GM23338 (cell line): ENCODE results near the gene CSRNP3. TPM values are rescaled to one million over a fixed set of nuclear protein-coding genes. Genes with fewer than 3 reads are reported as not detected.

ENCODE experiments used
- ATAC-seq: fragments of 200-7000 bp; cut with Tn5 transposase; 3 replicates; pipeline ENCODE4 v1.9.1; 2020
- DNase-seq: peaks from one replicate; pipeline ENCODE4 v3.0.0-alpha.2; 2015; ENCODE audit warnings: low spot score
- H2AFZ ChIP-seq: fragments of 200-600 bp; sonication (generic); 2 replicates; pipeline ENCODE4 v1.8.0; 2016; ENCODE audit warnings: antibody characterized with exemption, mild to moderate bottlenecking, moderate library complexity
- H3F3A ChIP-seq: fragments of 200-600 bp; sonication (generic); replicated peaks from 2 replicates; pipeline ENCODE4 v1.8.0; 2017; ENCODE audit warnings: antibody characterized with exemption, mixed run types, low read depth
- H3K27ac ChIP-seq: fragments of 200-600 bp; sonication (generic); 2 replicates; pipeline ENCODE4 v1.6.1; 2016; ENCODE audit warnings: low read depth
- H3K27me3 ChIP-seq: fragments of 200-600 bp; sonication (generic); 2 replicates; pipeline ENCODE4 v1.8.0; 2016; ENCODE audit warnings: mild to moderate bottlenecking, mixed run types, moderate library complexity; ENCODE audit not compliant: insufficient read depth
- H3K36me3 ChIP-seq: fragments of 200-600 bp; sonication (generic); 2 replicates; pipeline ENCODE4 v1.8.0; 2016; ENCODE audit warnings: mild to moderate bottlenecking; ENCODE audit not compliant: insufficient read depth
- H3K4me1 ChIP-seq: fragments of 200-600 bp; sonication (generic); 2 replicates; pipeline ENCODE4 v1.8.0; 2016; ENCODE audit warnings: mild to moderate bottlenecking, moderate library complexity; ENCODE audit not compliant: insufficient read depth
- H3K4me2 ChIP-seq: fragments of 200-600 bp; sonication (generic); 2 replicates; pipeline ENCODE4 v1.7.1; 2017; ENCODE audit warnings: mixed run types
- H3K4me3 ChIP-seq: fragments of 200-600 bp; sonication (generic); 2 replicates; pipeline ENCODE4 v1.6.1; 2016; ENCODE audit warnings: mixed run types
- H3K79me2 ChIP-seq: fragments of 200-600 bp; sonication (generic); replicated peaks from 2 replicates; pipeline ENCODE4 v1.8.0; 2017; ENCODE audit warnings: mild to moderate bottlenecking; ENCODE audit not compliant: insufficient read depth
- H3K9me2 ChIP-seq: fragments of 200-600 bp; sonication (generic); 2 replicates; pipeline ENCODE4 v1.8.0; 2017; ENCODE audit not compliant: insufficient read depth
- H4K20me1 ChIP-seq: fragments of 200-600 bp; sonication (generic); replicated peaks from 2 replicates; pipeline ENCODE4 v1.8.0; 2017; ENCODE audit warnings: mild to moderate bottlenecking; ENCODE audit not compliant: insufficient read depth
- H3K27ac Mint-ChIP-seq: 2 replicates; pipeline ENCODE4 v1.8.0; 2020; ENCODE audit warnings: inconsistent platforms, mild to moderate bottlenecking, moderate library complexity, mixed read lengths
- H3K27me3 Mint-ChIP-seq: 3 replicates; pipeline ENCODE4 v1.8.0; 2022; ENCODE audit warnings: low read depth, mild to moderate bottlenecking, moderate library complexity, mixed read lengths, inconsistent platforms; ENCODE audit not compliant: insufficient read depth, poor library complexity
- H3K36me3 Mint-ChIP-seq: 3 replicates; pipeline ENCODE4 v1.8.0; 2021; ENCODE audit warnings: low read depth, mild to moderate bottlenecking, inconsistent platforms, moderate library complexity, mixed read lengths
- H3K4me1 Mint-ChIP-seq: 3 replicates; pipeline ENCODE4 v1.8.0; 2020; ENCODE audit warnings: mild to moderate bottlenecking, inconsistent platforms, mixed read lengths
- H3K4me3 Mint-ChIP-seq: 3 replicates; pipeline ENCODE4 v1.8.0; 2021; ENCODE audit warnings: moderate library complexity, mild to moderate bottlenecking, inconsistent platforms, mixed read lengths
- H3K9me3 Mint-ChIP-seq: 3 replicates; pipeline ENCODE4 v1.8.0; 2020; ENCODE audit warnings: moderate library complexity, mild to moderate bottlenecking, inconsistent platforms, mixed read lengths
- CREB1 ChIP-seq: fragments of 250-450 bp; sonication (Bioruptor Pico); IDR thresholded peaks from 2 replicates; pipeline ENCODE4 v1.5.0; 2020; ENCODE audit warnings: low read depth, mild to moderate bottlenecking, moderate library complexity
- EZH2 ChIP-seq: fragments of 200-600 bp; sonication (generic); IDR thresholded peaks from one replicate; pipeline ENCODE4 v1.8.0; 2017; ENCODE audit warnings: antibody characterized with exemption, mild to moderate bottlenecking, low read depth; ENCODE audit not compliant: unreplicated experiment
- EZH2phosphoT487 ChIP-seq: fragments of 200-600 bp; sonication (generic); IDR thresholded peaks from one replicate; pipeline ENCODE4 v1.8.1; 2018; ENCODE audit warnings: antibody characterized with exemption; ENCODE audit not compliant: unreplicated experiment
- JUNB ChIP-seq: IDR thresholded peaks from one replicate; pipeline ENCODE4 v1.6.1; 2016; ENCODE audit warnings: antibody characterized with exemption; ENCODE audit not compliant: unreplicated experiment
- POLR2AphosphoS5 ChIP-seq: IDR thresholded peaks from 2 replicates; pipeline ENCODE4 v1.6.1; 2016; ENCODE audit warnings: antibody characterized with exemption, low read depth
- REST ChIP-seq: IDR thresholded peaks from one replicate; pipeline ENCODE4 v1.6.1; 2018; ENCODE audit warnings: antibody characterized with exemption; ENCODE audit not compliant: unreplicated experiment
- STAT1 ChIP-seq: IDR thresholded peaks from one replicate; pipeline ENCODE4 v1.6.1; 2016; ENCODE audit warnings: antibody characterized with exemption; ENCODE audit not compliant: unreplicated experiment
- ZNF114 ChIP-seq: fragments of 250-450 bp; sonication (Bioruptor Pico); IDR thresholded peaks from 2 replicates; pipeline ENCODE4 v1.5.0; 2020; ENCODE audit warnings: mild to moderate bottlenecking, moderate library complexity
- ZNF331 ChIP-seq: fragments of 250-450 bp; sonication (Bioruptor Pico); IDR thresholded peaks from 2 replicates; pipeline ENCODE4 v1.5.0; 2020; ENCODE audit warnings: low read depth, mild to moderate bottlenecking, moderate library complexity
- polyA plus RNA-seq: library from polyadenylated mRNA; unstranded; fragments of >200 nt; fragmentation: Nextera tagmentation; extraction: Ambion mirVana; gene quantifications from 2 replicates; pipeline ENCODE4 v1.2.1, GENCODE V29; 2016
- total RNA-seq: library from RNA; depleted of rRNA; stranded (reverse); fragments of >200 nt; shearing (Covaris generic); gene quantifications from 2 replicates; pipeline ENCODE4 v1.2.3, GENCODE V29; 2014
- TF ChIP-seq, protein P1 (sequence below): IDR thresholded peaks from 2 replicates; pipeline ENCODE4 v1.6.1; 2016; ENCODE audit warnings: antibody characterized with exemption

The CSRNP3 gene
- total and polyA plus RNA-seq, 2 experiments from 2014 or later = 3.8 to 6.8 TPM

DNA sequence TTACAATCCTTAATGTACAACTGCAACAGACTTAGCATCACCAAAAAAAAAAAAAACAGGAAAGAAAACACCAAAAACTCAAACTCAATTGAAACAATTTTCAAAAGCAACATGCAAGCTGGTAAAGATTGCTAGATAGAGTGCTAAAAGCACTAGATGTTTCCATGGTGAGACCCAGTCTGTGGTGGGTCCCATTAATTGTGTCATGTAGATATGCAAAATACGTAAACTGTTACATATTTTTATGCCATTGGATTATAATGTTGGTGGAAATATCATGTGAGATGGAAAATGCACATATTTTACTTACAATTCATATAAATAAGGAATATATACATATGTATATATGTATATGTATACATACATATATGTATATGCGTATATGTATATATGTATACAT lies 30.5 kb downstream of the CSRNP3 start:
- no peak overlapping the region for H3K27ac Mint-ChIP-seq
- Histone ChIP-seq H3K4me1 (no peaks in the 10 kb centered on the region), H3K9me2 (no peaks in the 10 kb centered on the region), H4K20me1 (no peaks in the 10 kb centered on the region), H3K27me3 (no peaks in the 10 kb centered on the region), H3K4me2 (no peak overlapping the region), H2AFZ (no peak overlapping the region), H3K27ac (no peak overlapping the region), H3K36me3 (no peaks in the 10 kb centered on the region), H3F3A (no peaks in the 10 kb centered on the region), H3K4me3 (no peak overlapping the region), H3K79me2 (no peaks in the 10 kb centered on the region)
- H3K27me3 Mint-ChIP-seq = no peaks in the 10 kb centered on the region
- DNase-seq (no peak), ATAC-seq (no peak)
- 0 out of 3 replicates have a peak, but pooled peaks cover 2% of the 10 kb centered on the region for H3K4me1 Mint-ChIP-seq
- no peaks in the 10 kb centered on the region for H3K36me3 Mint-ChIP-seq
- no peak overlapping the region for H3K4me3 Mint-ChIP-seq
- TF ChIP-seq ZNF331 (CRISPR knock-in tag) (no peak), REST (no peak)
- H3K9me3 Mint-ChIP-seq = no peaks in the 10 kb centered on the region

- Mint-ChIP-seq H3K36me3 (no peaks in the 10 kb centered on the region), H3K9me3 (no peaks in the 10 kb centered on the region), H3K27ac (no peak overlapping the region), H3K4me1 (0 out of 3 replicates have a peak, but pooled peaks cover 2% of the 10 kb centered on the region), H3K4me3 (no peak overlapping the region), H3K27me3 (no peaks in the 10 kb centered on the region)
- H3K27ac ChIP-seq = no peak overlapping the region
- H3K4me2 ChIP-seq = no peak overlapping the region
- no peaks in the 10 kb centered on the region for H3K27me3 ChIP-seq
- TF ChIP-seq ZNF114 = no peak
- no peaks in the 10 kb centered on the region for H3K4me1 ChIP-seq
- no peaks in the 10 kb centered on the region for H3K36me3 ChIP-seq
- no peak overlapping the region for H2AFZ ChIP-seq
- H3K4me3 ChIP-seq = no peak overlapping the region
- DNase-seq = no peak
- no peaks in the 10 kb centered on the region for H3K79me2 ChIP-seq
- H3F3A ChIP-seq = no peaks in the 10 kb centered on the region
- no peaks in the 10 kb centered on the region for H4K20me1 ChIP-seq
- H3K9me2 ChIP-seq = no peaks in the 10 kb centered on the region
- ATAC-seq = no peak
Measured at GRCh38 chr2:165500816-165501215, 31.3 kb downstream of the CSRNP3 start.

- no peaks in the 10 kb centered on the region for H3K36me3 Mint-ChIP-seq
- H3K27me3 ChIP-seq = no peaks in the 10 kb centered on the region
- H3K4me3 ChIP-seq = no peak overlapping the region
- H3K27ac ChIP-seq = no peak overlapping the region
- H3K27me3 Mint-ChIP-seq = no peaks in the 10 kb centered on the region
- no peaks in the 10 kb centered on the region for H3K9me3 Mint-ChIP-seq
- ATAC-seq (no peak), DNase-seq (no peak)
- no peaks in the 10 kb centered on the region for H3K4me1 Mint-ChIP-seq
- H3K27ac Mint-ChIP-seq = no peak overlapping the region
- no peaks in the 10 kb centered on the region for H4K20me1 ChIP-seq
- no peaks in the 10 kb centered on the region for H3K9me2 ChIP-seq
- H3F3A ChIP-seq = no peaks in the 10 kb centered on the region
- H2AFZ ChIP-seq = no peak overlapping the region
- H3K36me3 ChIP-seq = no peaks in the 10 kb centered on the region
- no peaks in the 10 kb centered on the region for H3K79me2 ChIP-seq
- no peaks in the 10 kb centered on the region for H3K4me1 ChIP-seq
- H3K4me3 Mint-ChIP-seq = no peak overlapping the region
- no peak overlapping the region for H3K4me2 ChIP-seq
- TF ChIP-seq, protein P1, sequence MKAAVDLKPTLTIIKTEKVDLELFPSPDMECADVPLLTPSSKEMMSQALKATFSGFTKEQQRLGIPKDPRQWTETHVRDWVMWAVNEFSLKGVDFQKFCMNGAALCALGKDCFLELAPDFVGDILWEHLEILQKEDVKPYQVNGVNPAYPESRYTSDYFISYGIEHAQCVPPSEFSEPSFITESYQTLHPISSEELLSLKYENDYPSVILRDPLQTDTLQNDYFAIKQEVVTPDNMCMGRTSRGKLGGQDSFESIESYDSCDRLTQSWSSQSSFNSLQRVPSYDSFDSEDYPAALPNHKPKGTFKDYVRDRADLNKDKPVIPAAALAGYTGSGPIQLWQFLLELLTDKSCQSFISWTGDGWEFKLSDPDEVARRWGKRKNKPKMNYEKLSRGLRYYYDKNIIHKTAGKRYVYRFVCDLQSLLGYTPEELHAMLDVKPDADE = no peak
- TF ChIP-seq JUNB (no peak), REST (no peak), CREB1 (CRISPR knock-in tag) (no peak), POLR2AphosphoS5 (no peak), EZH2 (no peak), ZNF331 (CRISPR knock-in tag) (no peak), EZH2phosphoT487 (no peak), STAT1 (no peak)
Measured at GRCh38 chr2:165505514-165505913, 36.0 kb downstream of the CSRNP3 start.
